ENCODE data around the gene EOGT. TPM values are rescaled to one million over a fixed set of nuclear protein-coding genes. Genes with fewer than 3 reads are reported as not detected.

EOGT gene
- 39.4 and 40.2 TPM in 2 replicates for total RNA-seq

GRCh38 chr3:69013253-69014021 is at the start of gene EOGT:
Gene EOGT (minus strand): TSS chr3:69013684. CDS start chr3:69009846, 3,838 bp downstream.

DNA sequence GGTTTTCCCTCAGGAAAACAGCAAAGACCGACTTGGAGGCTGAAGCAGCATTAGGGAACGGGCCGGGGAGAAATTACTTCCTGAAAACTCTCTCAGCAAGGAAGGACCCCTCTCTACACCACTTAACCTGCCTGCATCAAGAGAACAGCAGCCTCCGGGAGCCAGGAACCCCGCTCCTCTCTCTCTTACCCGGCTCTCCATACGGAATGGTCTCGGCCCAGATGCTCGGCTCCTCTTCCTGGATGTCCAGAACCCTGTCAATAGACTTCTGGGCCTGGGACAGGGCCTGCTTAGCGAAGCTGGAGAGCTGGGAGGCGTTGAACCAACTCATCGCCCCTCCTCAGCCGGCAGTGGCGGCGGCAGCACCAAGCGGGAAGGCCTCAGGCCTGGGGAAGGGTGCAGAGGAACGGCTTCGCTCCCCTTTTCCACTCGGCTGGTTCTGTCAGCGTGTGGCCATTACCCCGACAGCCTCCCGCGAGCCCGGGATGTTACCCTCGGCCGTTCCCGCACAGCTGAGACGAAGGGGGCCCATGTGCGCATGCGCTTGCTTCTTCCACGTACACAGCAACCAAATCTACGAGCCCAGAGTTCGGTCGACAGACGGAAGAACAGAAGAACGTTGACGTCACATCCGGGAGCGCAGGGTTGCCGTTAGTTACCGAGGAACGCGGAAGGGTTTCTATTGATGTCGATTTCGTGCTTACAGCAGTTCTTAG is 38.4 kb upstream of the EOGT start, which contains the start of gene TMF1:
Gene TMF1, minus strand, starts transcription at position 578 of the 716 bp plus-strand sequence. Its CDS starts 247 bp downstream, at position 331.

Other genes with a start within 250 kb of the EOGT start
- not detected in 2 replicates for gene TAFA4, start 81.1 kb downstream of the EOGT start, total RNA-seq
- gene TMF1, start 38.6 kb upstream of the EOGT start, total RNA-seq: 23.7 and 30.0 TPM in 2 replicates
- 68.5 and 71.1 TPM in 2 replicates for gene UBA3, start 66.7 kb upstream of the EOGT start, total RNA-seq
- gene ARL6IP5, start 71.3 kb upstream of the EOGT start, total RNA-seq: 63.1 and 65.5 TPM in 2 replicates
- not detected in 2 replicates for gene LMOD3, start 108.9 kb upstream of the EOGT start, total RNA-seq